GM23248 (cell line): ENCODE results near the gene JPH2. TPM values are rescaled to one million over a fixed set of nuclear protein-coding genes. Genes with fewer than 3 reads are reported as not detected.

Experiments
- DNase-seq: peaks from one replicate; pipeline ENCODE4 v3.0.0-alpha.2; 2015
- H2AFZ ChIP-seq: fragments of 200-600 bp; sonication (generic); 2 replicates; pipeline ENCODE4 v1.6.1; 2016; ENCODE audit warnings: antibody characterized with exemption
- H3F3A ChIP-seq: fragments of 200-600 bp; sonication (generic); 2 replicates; pipeline ENCODE4 v1.6.1; 2016; ENCODE audit warnings: mild to moderate bottlenecking, antibody characterized with exemption, mixed run types; ENCODE audit not compliant: insufficient read depth
- H3K27ac ChIP-seq: fragments of 200-600 bp; sonication (generic); 2 replicates; pipeline ENCODE4 v1.5.1; 2016; ENCODE audit warnings: mild to moderate bottlenecking
- H3K27me3 ChIP-seq: fragments of 200-600 bp; sonication (generic); replicated peaks from 2 replicates; pipeline ENCODE4 v1.6.1; 2016; ENCODE audit warnings: mild to moderate bottlenecking; ENCODE audit not compliant: insufficient read depth
- H3K36me3 ChIP-seq: fragments of 200-600 bp; sonication (generic); 2 replicates; pipeline ENCODE4 v1.6.1; 2016; ENCODE audit warnings: low read depth, mild to moderate bottlenecking
- H3K4me1 ChIP-seq: fragments of 200-600 bp; sonication (generic); 2 replicates; pipeline ENCODE4 v1.6.1; 2016; ENCODE audit warnings: mild to moderate bottlenecking; ENCODE audit not compliant: insufficient read depth
- H3K4me2 ChIP-seq: fragments of 200-600 bp; sonication (generic); one replicate; pipeline ENCODE4 v1.6.1; 2016; ENCODE audit warnings: mild to moderate bottlenecking; ENCODE audit not compliant: unreplicated experiment
- H3K4me3 ChIP-seq: fragments of 200-600 bp; sonication (generic); 2 replicates; pipeline ENCODE4 v1.5.1; 2016; ENCODE audit warnings: mild to moderate bottlenecking
- H3K79me2 ChIP-seq: fragments of 200-600 bp; sonication (generic); 2 replicates; pipeline ENCODE4 v1.6.1; 2016; ENCODE audit warnings: mild to moderate bottlenecking; ENCODE audit not compliant: insufficient read depth
- H3K9ac ChIP-seq: fragments of 200-600 bp; sonication (generic); 2 replicates; pipeline ENCODE4 v1.6.1; 2016; ENCODE audit warnings: mild to moderate bottlenecking
- H3K9me2 ChIP-seq: fragments of 200-600 bp; sonication (generic); 2 replicates; pipeline ENCODE4 v1.6.1; 2016; ENCODE audit warnings: mixed run types, mild to moderate bottlenecking, moderate library complexity; ENCODE audit not compliant: insufficient read depth
- H3K9me3 ChIP-seq: fragments of 200-600 bp; sonication (generic); one replicate; pipeline ENCODE4 v1.6.1; 2017; ENCODE audit warnings: low read depth
- H4K20me1 ChIP-seq: fragments of 200-600 bp; sonication (generic); 2 replicates; pipeline ENCODE4 v1.6.0; 2016; ENCODE audit not compliant: insufficient read depth
- EZH2 ChIP-seq: fragments of 200-600 bp; sonication (generic); IDR thresholded peaks from 2 replicates; pipeline ENCODE4 v1.6.1; 2018; ENCODE audit warnings: antibody characterized with exemption, mild to moderate bottlenecking; ENCODE audit not compliant: insufficient read depth, poor library complexity, severe bottlenecking
- EZH2phosphoT487 ChIP-seq: fragments of 200-600 bp; sonication (generic); IDR thresholded peaks from 2 replicates; pipeline ENCODE4 v1.6.1; 2018; ENCODE audit warnings: antibody characterized with exemption, moderate library complexity, mild to moderate bottlenecking, low read depth; ENCODE audit not compliant: insufficient read depth
- WGBS, 2 experiments: methylation state at CpG; one replicate each; pipeline ENCODE4 v1.1.6; 2015 to 2017; ENCODE audit warnings: low lambda C conversion rate in 2 of 2, low coverage in 1 of 2; ENCODE audit errors: missing lambda C conversion rate in 2 of 2; 5-methylcytosine and 5-hydroxymethylcytosine counted together
- in situ Hi-C: fragments of 300-500 bp; cut with MboI; formaldehyde crosslinking; loops from 2 replicates; pipeline ENCODE4 v1.15.0; 2020
- polyA plus RNA-seq: library from polyadenylated mRNA; unstranded; fragments of >200 nt; fragmentation: Nextera tagmentation; extraction: Ambion mirVana; gene quantifications from 2 replicates; pipeline ENCODE4 v1.2.1, GENCODE V29; 2016
- total RNA-seq: library from RNA; depleted of rRNA; stranded (reverse); fragments of >200 nt; shearing (Covaris generic); gene quantifications from 2 replicates; pipeline ENCODE4 v1.2.3, GENCODE V29; 2014

The JPH2 gene
- total and polyA plus RNA-seq, 2 experiments from 2014 or later = 1.8 to 9.7 TPM

GRCh38 chr20:44219791-44220190 is 32.8 kb upstream of the JPH2 start:
- no peaks in the 10 kb centered on the region for H3K9me2 ChIP-seq
- H3K27me3 ChIP-seq = no peaks in the 10 kb centered on the region
- H3K27ac ChIP-seq = no peak overlapping the region

GRCh38 chr20:44219170-44219730 is 32.3 kb upstream of the JPH2 start:
- no peak for DNase-seq
- Histone ChIP-seq H4K20me1 (no peaks in the 10 kb centered on the region), H3K4me3 (no peak overlapping the region), H3K4me2 (no peak overlapping the region), H3K9ac (no peak overlapping the region), H3K27ac (no peak overlapping the region), H3K9me3 (no peaks in the 10 kb centered on the region), H3K27me3 (no peaks in the 10 kb centered on the region), H2AFZ (no peak overlapping the region), H3K79me2 (no peaks in the 10 kb centered on the region), H3K4me1 (no peaks in the 10 kb centered on the region), H3K9me2 (no peaks in the 10 kb centered on the region), H3F3A (no peaks in the 10 kb centered on the region), H3K36me3 (no peaks in the 10 kb centered on the region)
- in situ Hi-C loops = loop anchor here (5.0 to 25.0 kb wide), 2 partner anchors 243 to 393 kb away; no protein-coding TSS in a partner anchor
- WGBS, 2 experiments = 56 to 63% methylated on average over 4 to 5 of the region's 5 CpGs
- TF ChIP-seq EZH2phosphoT487 (no peak), EZH2 (no peak)

More at GRCh38 chr20:44219791-44220190, 32.8 kb upstream of the JPH2 start:
- Histone ChIP-seq H3K9me3 (no peaks in the 10 kb centered on the region), H3K4me2 (no peak overlapping the region), H3K36me3 (no peaks in the 10 kb centered on the region), H3K4me3 (no peak overlapping the region), H4K20me1 (no peaks in the 10 kb centered on the region), H3K4me1 (no peaks in the 10 kb centered on the region), H3F3A (no peaks in the 10 kb centered on the region), H2AFZ (no peak overlapping the region), H3K9ac (no peak overlapping the region), H3K79me2 (no peaks in the 10 kb centered on the region)
- no peak for DNase-seq
- TF ChIP-seq EZH2 = no peak
- no peak for TF ChIP-seq EZH2phosphoT487
- in situ Hi-C loops = loop anchor here (5.0 to 25.0 kb wide), 2 partner anchors 243 to 393 kb away; no protein-coding TSS in a partner anchor
- 64 to 66% methylated on average over 6 of the region's 6 CpGs for WGBS, 2 experiments

- WGBS, 2 experiments = 94 to 97% methylated on average over 4 of the region's 4 CpGs
- DNase-seq = no peak
- in situ Hi-C loops = loop anchor here (5.0 to 25.0 kb wide), 2 partner anchors 244 to 394 kb away; no protein-coding TSS in a partner anchor
Measured at GRCh38 chr20:44218446-44218845, 31.5 kb upstream of the JPH2 start.

GRCh38 chr20:44217342-44218092 is 30.5 kb upstream of the JPH2 start:
- in situ Hi-C loops = loop anchor here (5.0 to 25.0 kb wide), 2 partner anchors 245 to 395 kb away; no protein-coding TSS in a partner anchor
- Histone ChIP-seq H3K27ac (no peak overlapping the region), H3K9ac (no peak overlapping the region)

More at GRCh38 chr20:44218446-44218845, 31.5 kb upstream of the JPH2 start:
- Histone ChIP-seq H3K4me2 (no peak overlapping the region), H4K20me1 (no peaks in the 10 kb centered on the region), H3K9me3 (no peaks in the 10 kb centered on the region), H3K9ac (no peak overlapping the region), H3K79me2 (peaks cover 1% of the 10 kb centered on the region; the same call in 1 of the 2 replicates), H3K36me3 (no peaks in the 10 kb centered on the region), H3K9me2 (no peaks in the 10 kb centered on the region), H3F3A (no peaks in the 10 kb centered on the region), H3K4me1 (no peaks in the 10 kb centered on the region), H3K27me3 (no peaks in the 10 kb centered on the region), H2AFZ (no peak overlapping the region), H3K27ac (no peak overlapping the region), H3K4me3 (no peak overlapping the region)
- TF ChIP-seq EZH2phosphoT487 = no peak
- TF ChIP-seq EZH2 = no peak

More at GRCh38 chr20:44217342-44218092, 30.5 kb upstream of the JPH2 start:
- no peaks in the 10 kb centered on the region for H3K9me2 ChIP-seq
- no peak overlapping the region for H3K4me2 ChIP-seq
- peaks cover 10% of the 10 kb centered on the region for H3K79me2 ChIP-seq
- no peak overlapping the region for H3K4me3 ChIP-seq
- no peaks in the 10 kb centered on the region for H3K27me3 ChIP-seq
- no peaks in the 10 kb centered on the region for H3F3A ChIP-seq
- TF ChIP-seq EZH2phosphoT487 = no peak
- TF ChIP-seq EZH2 = no peak
- WGBS, 2 experiments = 49 to 56% methylated on average over 11 of the region's 11 CpGs
- peak; percentile 80 for DNase-seq
- no peaks in the 10 kb centered on the region for H3K9me3 ChIP-seq
- H2AFZ ChIP-seq = no peak overlapping the region
- no peaks in the 10 kb centered on the region for H4K20me1 ChIP-seq
- H3K36me3 ChIP-seq = no peaks in the 10 kb centered on the region
- H3K4me1 ChIP-seq = no peaks in the 10 kb centered on the region
